Cardiac muscle cell (in vitro differentiated cells and primary cell): ENCODE results near the gene TRIM32. TPM values are rescaled to one million over a fixed set of nuclear protein-coding genes. Genes with fewer than 3 reads are reported as not detected.

Experiments
- DNase-seq, 2 donors: peaks; one replicate each; pipeline versions ENCODE4 v3.0.0 to v3.0.0-alpha.2; 2010 to 2017; ENCODE audit warnings: low read depth in 1 of 2, low spot score in 1 of 2
- H3K27ac ChIP-seq: fragments of 200-600 bp; sonication (generic); 2 replicates; pipeline ENCODE4 v1.5.1; 2016
- H3K27me3 ChIP-seq: fragments of 200-600 bp; sonication (generic); 2 replicates; pipeline ENCODE4 v1.6.0; 2016; ENCODE audit warnings: control low read depth
- H3K36me3 ChIP-seq: fragments of 200-600 bp; sonication (generic); 2 replicates; pipeline ENCODE4 v1.5.1; 2016; ENCODE audit warnings: control low read depth
- H3K4me1 ChIP-seq: fragments of 200-600 bp; sonication (generic); 2 replicates; pipeline ENCODE4 v1.8.1; 2017; ENCODE audit warnings: low read depth, mild to moderate bottlenecking, mixed run types
- H3K4me3 ChIP-seq: fragments of 200-600 bp; sonication (generic); 2 replicates; pipeline ENCODE4 v1.5.1; 2016; ENCODE audit warnings: mild to moderate bottlenecking
- H3K9me3 ChIP-seq: fragments of 200-600 bp; sonication (generic); 2 replicates; pipeline ENCODE4 v1.5.1; 2017; ENCODE audit warnings: low read depth, mild to moderate bottlenecking, control low read depth
- polyA plus RNA-seq: library from polyadenylated mRNA; unstranded; fragments of >200 nt; fragmentation: Nextera tagmentation; extraction: Ambion mirVana; gene quantifications from 2 replicates; pipeline ENCODE4 v1.2.1, GENCODE V29; 2016
- total RNA-seq: library from RNA; depleted of rRNA; stranded (reverse); fragments of >200 nt; gene quantifications from 2 replicates; pipeline ENCODE4 v1.2.3, GENCODE V29; 2016
- TF ChIP-seq, protein P1 (sequence below): IDR thresholded peaks from 2 replicates; pipeline ENCODE4 v1.5.1; 2012; ENCODE audit warnings: low read depth, mild to moderate bottlenecking, low read length

Gene TRIM32
- total and polyA plus RNA-seq, 2 experiments from 2014 or later: 13.9 to 15.0 TPM

DNA sequence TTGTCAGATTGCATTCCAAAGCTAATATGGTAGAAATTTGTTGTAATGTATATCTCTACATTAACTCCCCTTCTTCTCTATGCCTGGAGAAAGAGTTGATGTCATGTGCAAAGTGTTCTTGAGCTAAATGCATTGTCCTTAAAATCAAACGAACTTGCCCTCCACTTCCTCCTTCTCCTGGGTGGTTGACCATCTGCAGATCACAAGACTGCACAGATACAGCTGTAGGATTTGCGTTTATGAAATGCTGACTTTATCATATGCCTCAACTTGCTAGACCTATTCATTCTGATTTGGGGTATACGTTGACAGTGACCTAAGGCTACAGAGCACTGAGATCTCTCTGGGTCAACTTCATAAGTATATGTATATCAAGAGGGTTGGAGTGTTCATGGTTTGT lies 8.3 kb downstream of the TRIM32 start:
- TF ChIP-seq, protein P1, sequence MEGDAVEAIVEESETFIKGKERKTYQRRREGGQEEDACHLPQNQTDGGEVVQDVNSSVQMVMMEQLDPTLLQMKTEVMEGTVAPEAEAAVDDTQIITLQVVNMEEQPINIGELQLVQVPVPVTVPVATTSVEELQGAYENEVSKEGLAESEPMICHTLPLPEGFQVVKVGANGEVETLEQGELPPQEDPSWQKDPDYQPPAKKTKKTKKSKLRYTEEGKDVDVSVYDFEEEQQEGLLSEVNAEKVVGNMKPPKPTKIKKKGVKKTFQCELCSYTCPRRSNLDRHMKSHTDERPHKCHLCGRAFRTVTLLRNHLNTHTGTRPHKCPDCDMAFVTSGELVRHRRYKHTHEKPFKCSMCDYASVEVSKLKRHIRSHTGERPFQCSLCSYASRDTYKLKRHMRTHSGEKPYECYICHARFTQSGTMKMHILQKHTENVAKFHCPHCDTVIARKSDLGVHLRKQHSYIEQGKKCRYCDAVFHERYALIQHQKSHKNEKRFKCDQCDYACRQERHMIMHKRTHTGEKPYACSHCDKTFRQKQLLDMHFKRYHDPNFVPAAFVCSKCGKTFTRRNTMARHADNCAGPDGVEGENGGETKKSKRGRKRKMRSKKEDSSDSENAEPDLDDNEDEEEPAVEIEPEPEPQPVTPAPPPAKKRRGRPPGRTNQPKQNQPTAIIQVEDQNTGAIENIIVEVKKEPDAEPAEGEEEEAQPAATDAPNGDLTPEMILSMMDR: no peak
- H3K27ac ChIP-seq: no peak overlapping the region
- H3K4me1 ChIP-seq: peaks cover 8% of the 10 kb centered on the region
- H3K9me3 ChIP-seq: no peaks in the 10 kb centered on the region
- peaks cover 20% of the 10 kb centered on the region for H3K36me3 ChIP-seq
- no peaks in the 10 kb centered on the region for H3K27me3 ChIP-seq
- DNase-seq: no peak
- no peak overlapping the region for H3K4me3 ChIP-seq

DNA sequence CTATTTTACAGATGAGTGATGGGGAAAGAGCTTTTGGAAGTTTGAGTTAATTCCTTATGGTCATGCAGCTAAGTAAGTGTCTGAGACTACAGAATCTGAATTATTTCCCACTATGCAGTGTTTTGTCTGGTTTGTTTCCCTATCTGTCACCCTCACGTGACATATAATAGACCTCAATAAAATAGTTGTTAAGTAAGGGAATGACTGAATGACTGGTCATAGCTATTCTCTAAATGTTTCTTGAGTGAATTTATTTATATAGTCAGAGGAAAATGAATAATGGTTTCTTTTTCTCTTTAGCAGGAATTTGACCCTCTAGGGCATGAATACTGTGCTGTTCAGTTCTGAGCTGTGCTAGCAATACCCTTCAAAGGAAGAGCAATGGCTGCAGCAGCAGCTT lies 10.3 kb downstream of the TRIM32 start:
- DNase-seq: no peak

GRCh38 chr9:116697887-116698286 lies 10.8 kb downstream of the TRIM32 start:
- no peak for DNase-seq
- Histone ChIP-seq H3K27me3 (no peaks in the 10 kb centered on the region), H3K27ac (no peak overlapping the region), H3K4me3 (no peak overlapping the region), H3K36me3 (peaks cover 20% of the 10 kb centered on the region), H3K4me1 (peaks cover 8% of the 10 kb centered on the region), H3K9me3 (no peaks in the 10 kb centered on the region)
- TF ChIP-seq, protein P1: no peak

More for the DNA sequence above, 10.3 kb downstream of the TRIM32 start:
- H3K36me3 ChIP-seq: peaks cover 20% of the 10 kb centered on the region
- TF ChIP-seq, protein P1: no peak
- H3K4me1 ChIP-seq: peaks cover 8% of the 10 kb centered on the region
- H3K27ac ChIP-seq: no peak overlapping the region
- H3K27me3 ChIP-seq: no peaks in the 10 kb centered on the region
- no peak overlapping the region for H3K4me3 ChIP-seq
- H3K9me3 ChIP-seq: no peaks in the 10 kb centered on the region

GRCh38 chr9:116700279-116700678 lies 13.2 kb downstream of the TRIM32 start:
- Histone ChIP-seq H3K36me3 (peaks cover 20% of the 10 kb centered on the region), H3K27ac (no peak overlapping the region), H3K9me3 (no peaks in the 10 kb centered on the region), H3K27me3 (no peaks in the 10 kb centered on the region), H3K4me1 (peaks cover 4% of the 10 kb centered on the region), H3K4me3 (no peak overlapping the region)
- TF ChIP-seq, protein P1: no peak
- no peak for DNase-seq

DNA sequence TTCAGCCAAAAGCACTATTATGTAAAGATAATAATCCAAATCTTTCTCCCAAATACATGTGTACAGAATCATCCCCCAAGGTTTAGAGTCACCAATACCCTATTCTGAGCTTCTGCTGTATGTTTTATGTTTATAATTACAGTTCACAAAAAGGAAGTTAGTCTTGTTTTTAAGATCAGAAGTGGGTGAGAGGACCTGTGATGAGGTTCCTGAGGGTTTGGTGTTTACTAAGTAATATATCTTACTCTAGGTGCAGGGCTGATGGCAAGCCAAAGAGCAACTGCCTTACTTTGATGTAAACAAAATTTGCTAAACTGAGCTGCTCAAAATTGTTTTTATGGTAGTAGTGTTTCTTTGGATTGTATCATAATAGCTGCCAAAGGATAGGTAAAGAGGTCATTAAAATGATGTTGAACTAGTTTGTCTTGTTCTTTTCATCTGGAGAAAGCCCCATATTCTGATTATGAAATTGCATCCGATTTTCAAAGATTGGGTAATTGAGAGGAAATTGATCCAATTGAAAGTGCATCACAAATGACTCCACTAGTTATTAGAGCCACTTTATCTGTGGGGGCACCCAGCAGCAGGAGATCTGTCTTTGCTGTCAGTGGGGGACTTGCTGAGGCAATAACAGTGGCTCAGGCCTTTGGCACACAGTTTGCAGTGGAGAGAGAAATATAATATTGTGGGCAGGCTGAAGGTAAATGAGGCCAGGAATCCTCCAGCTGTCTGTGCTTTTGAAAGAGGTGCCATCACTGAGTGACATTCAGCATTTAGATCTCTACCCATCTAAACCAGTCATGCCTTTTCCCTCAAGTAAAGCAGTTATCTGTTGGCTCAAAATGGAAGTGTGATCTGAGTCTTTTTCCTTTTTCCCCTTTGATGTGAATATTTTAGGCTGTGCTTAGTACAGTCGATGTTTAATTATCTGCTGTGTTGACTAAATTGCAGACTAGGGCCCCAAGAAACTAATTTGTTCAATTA lies 14.1 kb downstream of the TRIM32 start:
- TF ChIP-seq, protein P1: no peak
- Histone ChIP-seq H3K4me3 (no peak overlapping the region), H3K9me3 (no peaks in the 10 kb centered on the region), H3K27me3 (no peaks in the 10 kb centered on the region), H3K36me3 (peaks cover 20% of the 10 kb centered on the region), H3K27ac (no peak overlapping the region), H3K4me1 (no peaks in the 10 kb centered on the region)
- no peak for DNase-seq
